HL-60 (cell line): ENCODE results near the gene IL17A.
A peak's percentile ranks its signal among the peaks of the same experiment; 100 is the strongest.

ENCODE experiments used
- DNase-seq, 2 experiments: peaks; one replicate each; pipeline ENCODE4 v3.0.0-alpha.2; 2010 to 2020; ENCODE audit warnings: low read depth in 1 of 2, low spot score in 1 of 2
- H3K27ac ChIP-seq: fragments of 250-450 bp; sonication (Bioruptor Pico); replicated peaks from 2 replicates; pipeline ENCODE4 v1.5.1; 2020; ENCODE audit warnings: mild to moderate bottlenecking, moderate library complexity
- H3K27me3 ChIP-seq: fragments of 250-450 bp; sonication (Bioruptor Pico); 2 replicates; pipeline ENCODE4 v1.5.1; 2021; ENCODE audit warnings: mild to moderate bottlenecking, moderate library complexity; ENCODE audit not compliant: insufficient read depth, poor library complexity, severe bottlenecking
- H3K4me3 ChIP-seq: replicated peaks from 2 replicates; pipeline ENCODE4 v1.5.1; 2011; ENCODE audit warnings: mild to moderate bottlenecking, control low read depth, low read length; ENCODE audit not compliant: insufficient read depth
- CTCF ChIP-seq: IDR thresholded peaks from one replicate; pipeline ENCODE4 v1.5.1; 2011; ENCODE audit warnings: low read length, control low read depth, inconsistent platforms; ENCODE audit not compliant: insufficient read depth
- GABPA ChIP-seq: IDR thresholded peaks from 2 replicates; pipeline ENCODE4 v1.6.1; 2012; ENCODE audit warnings: low read depth
- POLR2AphosphoS5 ChIP-seq: IDR thresholded peaks from 2 replicates; pipeline ENCODE4 v1.6.1; 2012; ENCODE audit warnings: low read depth
- REST ChIP-seq: IDR thresholded peaks from 2 replicates; pipeline ENCODE4 v1.6.1; 2012; ENCODE audit warnings: low read depth; ENCODE audit not compliant: insufficient replicate concordance
- SPI1 ChIP-seq: IDR thresholded peaks from 2 replicates; pipeline ENCODE4 v1.6.1; 2012; ENCODE audit warnings: low read depth, mild to moderate bottlenecking, borderline replicate concordance

Gene IL17A

GRCh38 chr6:52143551-52143950, 42.6 kb upstream of the IL17A start:
- no peak for TF ChIP-seq CTCF
- TF ChIP-seq POLR2AphosphoS5 = no peak
- TF ChIP-seq SPI1 = no peak
- TF ChIP-seq REST = no peak
- no peak for TF ChIP-seq GABPA

GRCh38 chr6:52144196-52145076, 41.7 kb upstream of the IL17A start:
- no peak for TF ChIP-seq POLR2AphosphoS5
- no peak for TF ChIP-seq CTCF
- no peak for TF ChIP-seq GABPA
- TF ChIP-seq REST = no peak
- TF ChIP-seq SPI1 = no peak
- peaks cover 9% of the 10 kb centered on the region for H3K27me3 ChIP-seq

More at GRCh38 chr6:52143551-52143950, 42.6 kb upstream of the IL17A start:
- no peak overlapping the region for H3K27ac ChIP-seq
- no peak for DNase-seq
- no peak overlapping the region for H3K4me3 ChIP-seq
- H3K27me3 ChIP-seq = peaks cover 13% of the 10 kb centered on the region

GRCh38 chr6:52146851-52147445, 39.2 kb upstream of the IL17A start:
- no peak for DNase-seq
- Histone ChIP-seq H3K27ac (no peak overlapping the region), H3K27me3 (peaks cover 6% of the 10 kb centered on the region), H3K4me3 (no peak overlapping the region)
- TF ChIP-seq CTCF (no peak), REST (peak; percentile 79)

More at GRCh38 chr6:52144196-52145076, 41.7 kb upstream of the IL17A start:
- DNase-seq = no peak
- Histone ChIP-seq H3K4me3 (no peak overlapping the region), H3K27ac (no peak overlapping the region)
